Gastrocnemius medialis (tissue), 4 donors: ENCODE measurements around the gene VRK2.

Experiments
- POLR2A ChIP-seq, 2 donors: fragments of 450-650 bp; IDR thresholded peaks; one replicate each; pipeline ENCODE4 v1.6.1; 2017; ENCODE audit warnings: antibody characterized with exemption in 2 of 2, mild to moderate bottlenecking in 2 of 2, moderate library complexity in 2 of 2
- TF ChIP-seq, protein P1 (sequence below), 5 experiments: fragments of 450-650 bp in 3 of 5; fragments of 200-600 bp in 2 of 5; sonication (generic) in 2 of 5; IDR thresholded peaks in 4 of 5; conservative IDR thresholded peaks in 1 of 5; 1 replicate in 4 of 5; 2 replicates in 1 of 5; pipeline ENCODE4 v1.5.1; 2016 to 2019; ENCODE audit warnings: antibody characterized with exemption in 5 of 5, mild to moderate bottlenecking in 3 of 5, moderate library complexity in 3 of 5

DNA sequence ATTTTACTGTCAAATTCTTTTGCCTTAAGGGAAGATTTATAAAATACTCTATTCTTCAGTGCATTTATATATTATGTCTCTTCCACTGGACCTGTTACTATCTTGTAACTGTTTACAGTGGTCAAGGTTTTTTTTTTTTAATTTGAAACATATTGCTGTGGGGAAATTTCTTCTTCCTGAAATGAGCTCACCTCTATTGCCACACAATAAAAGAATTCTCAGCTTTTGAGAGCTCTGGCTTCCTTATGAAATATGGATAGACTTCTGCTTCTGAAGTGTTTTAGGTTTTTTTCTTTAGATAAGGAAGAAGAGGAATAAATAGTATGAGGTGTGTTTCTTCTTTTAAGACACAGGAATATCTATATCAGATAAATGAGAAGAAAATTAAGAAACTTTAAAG lies 7.7 kb downstream of the VRK2 start:
- TF ChIP-seq, protein P1, sequence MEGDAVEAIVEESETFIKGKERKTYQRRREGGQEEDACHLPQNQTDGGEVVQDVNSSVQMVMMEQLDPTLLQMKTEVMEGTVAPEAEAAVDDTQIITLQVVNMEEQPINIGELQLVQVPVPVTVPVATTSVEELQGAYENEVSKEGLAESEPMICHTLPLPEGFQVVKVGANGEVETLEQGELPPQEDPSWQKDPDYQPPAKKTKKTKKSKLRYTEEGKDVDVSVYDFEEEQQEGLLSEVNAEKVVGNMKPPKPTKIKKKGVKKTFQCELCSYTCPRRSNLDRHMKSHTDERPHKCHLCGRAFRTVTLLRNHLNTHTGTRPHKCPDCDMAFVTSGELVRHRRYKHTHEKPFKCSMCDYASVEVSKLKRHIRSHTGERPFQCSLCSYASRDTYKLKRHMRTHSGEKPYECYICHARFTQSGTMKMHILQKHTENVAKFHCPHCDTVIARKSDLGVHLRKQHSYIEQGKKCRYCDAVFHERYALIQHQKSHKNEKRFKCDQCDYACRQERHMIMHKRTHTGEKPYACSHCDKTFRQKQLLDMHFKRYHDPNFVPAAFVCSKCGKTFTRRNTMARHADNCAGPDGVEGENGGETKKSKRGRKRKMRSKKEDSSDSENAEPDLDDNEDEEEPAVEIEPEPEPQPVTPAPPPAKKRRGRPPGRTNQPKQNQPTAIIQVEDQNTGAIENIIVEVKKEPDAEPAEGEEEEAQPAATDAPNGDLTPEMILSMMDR (IDR thresholded peaks at IDR 0.05 in 4 of 5, conservative IDR thresholded peaks at IDR 0.05 in 1 of 5) = no peak
- no peak for TF ChIP-seq POLR2A (IDR thresholded peaks at IDR 0.05)
